Measurements from ENCODE around the gene SH3PXD2A. TPM values are rescaled to one million over a fixed set of nuclear protein-coding genes. Genes with fewer than 3 reads are reported as not detected.

Gene SH3PXD2A
- total and polyA plus RNA-seq, 12 donors, result 5.7 to 34.5 (median 19.2) TPM

- Histone ChIP-seq H3K9me3 (replicated peaks in 1 of 3) (peaks cover 0 to under 1% (median 0%) of the 10 kb centered on the region in 3 donors), H3K4me3 (no peak overlapping the region), H3K4me1 (replicated peaks in 1 of 2) (no peaks in the 10 kb centered on the region), H3K27ac (no peak overlapping the region), H3K27me3 (no peaks in the 10 kb centered on the region), H3K36me3 (replicated peaks in 1 of 2) (no peaks in the 10 kb centered on the region)
- WGBS, 4 donors, result 69 to 87% (median 79%) methylated on average over 8 of the region's 8 CpGs
- TF ChIP-seq POLR2A (IDR thresholded peaks at IDR 0.05) (no peak), CTCF (IDR thresholded peaks at IDR 0.05) (no peak)
- intact Hi-C loops (cut with DNase I), result no loop called here
- DNase-seq, result no peak
Measured at GRCh38 chr10:103870516-103870915, 15.1 kb upstream of the SH3PXD2A start.

GRCh38 chr10:103869336-103869735, 14.0 kb upstream of the SH3PXD2A start:
- Histone ChIP-seq H3K4me3 (no peak overlapping the region), H3K36me3 (replicated peaks in 1 of 2) (no peaks in the 10 kb centered on the region), H3K9me3 (replicated peaks in 1 of 3) (peaks cover 0 to 8% (median 0%) of the 10 kb centered on the region in 3 donors), H3K27me3 (no peaks in the 10 kb centered on the region), H3K4me1 (replicated peaks in 1 of 2) (no peaks in the 10 kb centered on the region), H3K27ac (no peak overlapping the region)
- no peak for DNase-seq
- 68 to 77% (median 74%) methylated on average over 4 of the region's 4 CpGs for WGBS, 4 donors
- TF ChIP-seq CTCF (IDR thresholded peaks at IDR 0.05) (no peak), POLR2A (IDR thresholded peaks at IDR 0.05) (no peak)
- intact Hi-C loops (cut with DNase I), result no loop called here

- Histone ChIP-seq H3K27me3 (no peaks in the 10 kb centered on the region), H3K27ac (no peak overlapping the region), H3K4me3 (no peak overlapping the region), H3K4me1 (replicated peaks in 1 of 2) (no peaks in the 10 kb centered on the region), H3K9me3 (replicated peaks in 1 of 3) (peaks cover 0 to 8% (median 0%) of the 10 kb centered on the region in 3 donors), H3K36me3 (replicated peaks in 1 of 2) (no peaks in the 10 kb centered on the region)
- 81 to 100% (median 87%) methylated on average over 1 of the region's 1 CpG for WGBS, 4 donors
- intact Hi-C loops (cut with DNase I), result no loop called here
- no peak for DNase-seq
- no peak for TF ChIP-seq POLR2A (IDR thresholded peaks at IDR 0.05)
- TF ChIP-seq CTCF (IDR thresholded peaks at IDR 0.05), result no peak
Measured at GRCh38 chr10:103868200-103868599, 12.8 kb upstream of the SH3PXD2A start.

GRCh38 chr10:103861505-103861904, 6.1 kb upstream of the SH3PXD2A start:
- intact Hi-C loops (cut with DNase I), result no loop called here

More at GRCh38 chr10:103861505-103861904, 6.1 kb upstream of the SH3PXD2A start:
- Histone ChIP-seq H3K27ac (no peak overlapping the region), H3K4me1 (replicated peaks in 1 of 2) (no peaks in the 10 kb centered on the region), H3K4me3 (no peak overlapping the region), H3K9me3 (replicated peaks in 1 of 3) (peaks cover 0 to 8% (median 0%) of the 10 kb centered on the region in 3 donors), H3K27me3 (no peaks in the 10 kb centered on the region), H3K36me3 (replicated peaks in 1 of 2) (no peaks in the 10 kb centered on the region)
- WGBS, 4 donors, result 57 to 84% (median 64%) methylated on average over 1 of the region's 1 CpG
- no peak for TF ChIP-seq POLR2A (IDR thresholded peaks at IDR 0.05)
- no peak for TF ChIP-seq CTCF (IDR thresholded peaks at IDR 0.05)
- DNase-seq, result no peak

Measured in adrenal gland (tissue), 12 donors.